ENCODE data around the gene RHOBTB1. TPM values are rescaled to one million over a fixed set of nuclear protein-coding genes. Genes with fewer than 3 reads are reported as not detected.

The RHOBTB1 gene
- total and polyA plus RNA-seq, 2 experiments from 2014 or later = 4.6 to 13.2 TPM

DNA sequence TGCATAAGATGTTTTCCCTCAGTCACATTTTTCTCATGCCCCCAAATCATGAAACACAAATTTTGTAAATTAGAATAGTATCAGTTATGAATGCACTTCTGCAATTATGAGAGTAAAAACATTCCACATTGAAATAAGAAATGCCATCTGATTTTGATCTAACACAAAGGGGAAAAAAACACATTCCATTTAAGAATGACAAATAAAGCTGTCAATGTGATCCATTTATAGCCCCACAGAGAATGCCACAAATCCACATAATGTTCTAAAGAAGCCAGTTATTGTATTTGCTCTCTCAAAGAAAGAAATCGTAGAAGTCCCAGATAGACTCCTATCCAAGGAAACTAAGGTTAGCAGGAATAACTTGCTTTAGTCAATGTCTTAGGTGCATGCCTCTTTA, 48.7 kb upstream of the RHOBTB1 start (continued):
- TF ChIP-seq, protein P1, sequence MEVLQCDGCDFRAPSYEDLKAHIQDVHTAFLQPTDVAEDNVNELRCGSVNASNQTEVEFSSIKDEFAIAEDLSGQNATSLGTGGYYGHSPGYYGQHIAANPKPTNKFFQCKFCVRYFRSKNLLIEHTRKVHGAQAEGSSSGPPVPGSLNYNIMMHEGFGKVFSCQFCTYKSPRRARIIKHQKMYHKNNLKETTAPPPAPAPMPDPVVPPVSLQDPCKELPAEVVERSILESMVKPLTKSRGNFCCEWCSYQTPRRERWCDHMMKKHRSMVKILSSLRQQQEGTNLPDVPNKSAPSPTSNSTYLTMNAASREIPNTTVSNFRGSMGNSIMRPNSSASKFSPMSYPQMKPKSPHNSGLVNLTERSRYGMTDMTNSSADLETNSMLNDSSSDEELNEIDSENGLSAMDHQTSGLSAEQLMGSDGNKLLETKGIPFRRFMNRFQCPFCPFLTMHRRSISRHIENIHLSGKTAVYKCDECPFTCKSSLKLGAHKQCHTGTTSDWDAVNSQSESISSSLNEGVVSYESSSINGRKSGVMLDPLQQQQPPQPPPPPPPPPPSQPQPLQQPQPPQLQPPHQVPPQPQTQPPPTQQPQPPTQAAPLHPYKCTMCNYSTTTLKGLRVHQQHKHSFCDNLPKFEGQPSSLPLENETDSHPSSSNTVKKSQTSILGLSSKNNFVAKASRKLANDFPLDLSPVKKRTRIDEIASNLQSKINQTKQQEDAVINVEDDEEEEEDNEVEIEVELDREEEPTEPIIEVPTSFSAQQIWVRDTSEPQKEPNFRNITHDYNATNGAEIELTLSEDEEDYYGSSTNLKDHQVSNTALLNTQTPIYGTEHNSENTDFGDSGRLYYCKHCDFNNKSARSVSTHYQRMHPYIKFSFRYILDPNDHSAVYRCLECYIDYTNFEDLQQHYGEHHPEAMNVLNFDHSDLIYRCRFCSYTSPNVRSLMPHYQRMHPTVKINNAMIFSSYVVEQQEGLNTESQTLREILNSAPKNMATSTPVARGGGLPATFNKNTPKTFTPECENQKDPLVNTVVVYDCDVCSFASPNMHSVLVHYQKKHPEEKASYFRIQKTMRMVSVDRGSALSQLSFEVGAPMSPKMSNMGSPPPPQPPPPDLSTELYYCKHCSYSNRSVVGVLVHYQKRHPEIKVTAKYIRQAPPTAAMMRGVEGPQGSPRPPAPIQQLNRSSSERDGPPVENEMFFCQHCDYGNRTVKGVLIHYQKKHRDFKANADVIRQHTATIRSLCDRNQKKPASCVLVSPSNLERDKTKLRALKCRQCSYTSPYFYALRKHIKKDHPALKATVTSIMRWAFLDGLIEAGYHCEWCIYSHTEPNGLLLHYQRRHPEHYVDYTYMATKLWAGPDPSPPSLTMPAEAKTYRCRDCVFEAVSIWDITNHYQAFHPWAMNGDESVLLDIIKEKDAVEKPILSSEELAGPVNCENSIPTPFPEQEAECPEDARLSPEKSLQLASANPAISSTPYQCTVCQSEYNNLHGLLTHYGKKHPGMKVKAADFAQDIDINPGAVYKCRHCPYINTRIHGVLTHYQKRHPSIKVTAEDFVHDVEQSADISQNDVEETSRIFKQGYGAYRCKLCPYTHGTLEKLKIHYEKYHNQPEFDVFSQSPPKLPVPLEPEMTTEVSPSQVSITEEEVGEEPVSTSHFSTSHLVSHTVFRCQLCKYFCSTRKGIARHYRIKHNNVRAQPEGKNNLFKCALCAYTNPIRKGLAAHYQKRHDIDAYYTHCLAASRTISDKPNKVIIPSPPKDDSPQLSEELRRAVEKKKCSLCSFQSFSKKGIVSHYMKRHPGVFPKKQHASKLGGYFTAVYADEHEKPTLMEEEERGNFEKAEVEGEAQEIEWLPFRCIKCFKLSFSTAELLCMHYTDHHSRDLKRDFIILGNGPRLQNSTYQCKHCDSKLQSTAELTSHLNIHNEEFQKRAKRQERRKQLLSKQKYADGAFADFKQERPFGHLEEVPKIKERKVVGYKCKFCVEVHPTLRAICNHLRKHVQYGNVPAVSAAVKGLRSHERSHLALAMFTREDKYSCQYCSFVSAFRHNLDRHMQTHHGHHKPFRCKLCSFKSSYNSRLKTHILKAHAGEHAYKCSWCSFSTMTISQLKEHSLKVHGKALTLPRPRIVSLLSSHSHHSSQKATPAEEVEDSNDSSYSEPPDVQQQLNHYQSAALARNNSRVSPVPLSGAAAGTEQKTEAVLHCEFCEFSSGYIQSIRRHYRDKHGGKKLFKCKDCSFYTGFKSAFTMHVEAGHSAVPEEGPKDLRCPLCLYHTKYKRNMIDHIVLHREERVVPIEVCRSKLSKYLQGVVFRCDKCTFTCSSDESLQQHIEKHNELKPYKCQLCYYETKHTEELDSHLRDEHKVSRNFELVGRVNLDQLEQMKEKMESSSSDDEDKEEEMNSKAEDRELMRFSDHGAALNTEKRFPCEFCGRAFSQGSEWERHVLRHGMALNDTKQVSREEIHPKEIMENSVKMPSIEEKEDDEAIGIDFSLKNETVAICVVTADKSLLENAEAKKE (CRISPR knock-in tag; IDR thresholded peaks at IDR 0.05) = no peak
- TF ChIP-seq, protein P2, sequence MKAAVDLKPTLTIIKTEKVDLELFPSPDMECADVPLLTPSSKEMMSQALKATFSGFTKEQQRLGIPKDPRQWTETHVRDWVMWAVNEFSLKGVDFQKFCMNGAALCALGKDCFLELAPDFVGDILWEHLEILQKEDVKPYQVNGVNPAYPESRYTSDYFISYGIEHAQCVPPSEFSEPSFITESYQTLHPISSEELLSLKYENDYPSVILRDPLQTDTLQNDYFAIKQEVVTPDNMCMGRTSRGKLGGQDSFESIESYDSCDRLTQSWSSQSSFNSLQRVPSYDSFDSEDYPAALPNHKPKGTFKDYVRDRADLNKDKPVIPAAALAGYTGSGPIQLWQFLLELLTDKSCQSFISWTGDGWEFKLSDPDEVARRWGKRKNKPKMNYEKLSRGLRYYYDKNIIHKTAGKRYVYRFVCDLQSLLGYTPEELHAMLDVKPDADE (IDR thresholded peaks at IDR 0.05) = no peak
- TF ChIP-seq EZH2phosphoT487 (IDR thresholded peaks at IDR 0.05; ENCODE audit: unreplicated experiment) = no peak
- TF ChIP-seq POLR2AphosphoS5 (IDR thresholded peaks at IDR 0.05; ENCODE audit: low read depth) = no peak

DNA sequence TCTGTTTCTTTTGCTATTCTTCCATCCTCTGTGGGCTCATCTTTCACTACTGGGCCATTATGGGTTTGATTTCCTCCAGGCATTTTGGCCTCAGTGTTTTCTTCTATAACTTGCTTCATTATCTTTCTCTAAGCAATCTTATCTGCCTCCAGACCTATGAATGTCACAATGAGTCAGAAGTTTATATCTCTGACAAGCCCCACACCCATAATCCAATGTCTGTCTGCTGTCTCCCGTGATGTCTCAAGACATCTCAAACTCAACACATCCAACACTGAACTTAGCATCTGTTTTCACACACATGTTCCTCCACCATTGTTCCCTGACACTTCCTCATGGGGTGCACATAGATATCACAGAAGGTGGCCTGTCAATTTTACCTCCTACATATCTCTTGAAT, 46.7 kb upstream of the RHOBTB1 start:
- Mint-ChIP-seq H3K27ac (no peak overlapping the region), H3K4me3 (no peak overlapping the region), H3K36me3 (ENCODE audit: low read depth) (no peaks in the 10 kb centered on the region; the same call in 2 of the 3 replicates), H3K27me3 (ENCODE audit: insufficient read depth, low read depth, poor library complexity) (peaks cover 2% of the 10 kb centered on the region), H3K9me3 (peaks cover 6% of the 10 kb centered on the region), H3K4me1 (peaks cover 10% of the 10 kb centered on the region)
- Histone ChIP-seq H3K36me3 (ENCODE audit: insufficient read depth) (no peaks in the 10 kb centered on the region), H3K4me3 (no peak overlapping the region), H3K27ac (ENCODE audit: low read depth) (no peak overlapping the region), H3K27me3 (ENCODE audit: insufficient read depth) (no peaks in the 10 kb centered on the region), H3K4me1 (ENCODE audit: insufficient read depth) (peaks cover 7% of the 10 kb centered on the region; the same call in 1 of the 2 replicates), H3K9me2 (ENCODE audit: insufficient read depth) (peaks cover 8% of the 10 kb centered on the region; the same call in 1 of the 2 replicates), H2AFZ (no peak overlapping the region), H4K20me1 (replicated peaks; ENCODE audit: insufficient read depth) (no peaks in the 10 kb centered on the region), H3F3A (replicated peaks; ENCODE audit: low read depth) (no peaks in the 10 kb centered on the region), H3K4me2 (no peak overlapping the region), H3K79me2 (replicated peaks; ENCODE audit: insufficient read depth) (no peaks in the 10 kb centered on the region)
- DNase-seq (ENCODE audit: low spot score) (no peak), ATAC-seq (no peak)
- no peak for TF ChIP-seq NANOG (IDR thresholded peaks at IDR 0.05; ENCODE audit: borderline replicate concordance)
- TF ChIP-seq, protein P3, sequence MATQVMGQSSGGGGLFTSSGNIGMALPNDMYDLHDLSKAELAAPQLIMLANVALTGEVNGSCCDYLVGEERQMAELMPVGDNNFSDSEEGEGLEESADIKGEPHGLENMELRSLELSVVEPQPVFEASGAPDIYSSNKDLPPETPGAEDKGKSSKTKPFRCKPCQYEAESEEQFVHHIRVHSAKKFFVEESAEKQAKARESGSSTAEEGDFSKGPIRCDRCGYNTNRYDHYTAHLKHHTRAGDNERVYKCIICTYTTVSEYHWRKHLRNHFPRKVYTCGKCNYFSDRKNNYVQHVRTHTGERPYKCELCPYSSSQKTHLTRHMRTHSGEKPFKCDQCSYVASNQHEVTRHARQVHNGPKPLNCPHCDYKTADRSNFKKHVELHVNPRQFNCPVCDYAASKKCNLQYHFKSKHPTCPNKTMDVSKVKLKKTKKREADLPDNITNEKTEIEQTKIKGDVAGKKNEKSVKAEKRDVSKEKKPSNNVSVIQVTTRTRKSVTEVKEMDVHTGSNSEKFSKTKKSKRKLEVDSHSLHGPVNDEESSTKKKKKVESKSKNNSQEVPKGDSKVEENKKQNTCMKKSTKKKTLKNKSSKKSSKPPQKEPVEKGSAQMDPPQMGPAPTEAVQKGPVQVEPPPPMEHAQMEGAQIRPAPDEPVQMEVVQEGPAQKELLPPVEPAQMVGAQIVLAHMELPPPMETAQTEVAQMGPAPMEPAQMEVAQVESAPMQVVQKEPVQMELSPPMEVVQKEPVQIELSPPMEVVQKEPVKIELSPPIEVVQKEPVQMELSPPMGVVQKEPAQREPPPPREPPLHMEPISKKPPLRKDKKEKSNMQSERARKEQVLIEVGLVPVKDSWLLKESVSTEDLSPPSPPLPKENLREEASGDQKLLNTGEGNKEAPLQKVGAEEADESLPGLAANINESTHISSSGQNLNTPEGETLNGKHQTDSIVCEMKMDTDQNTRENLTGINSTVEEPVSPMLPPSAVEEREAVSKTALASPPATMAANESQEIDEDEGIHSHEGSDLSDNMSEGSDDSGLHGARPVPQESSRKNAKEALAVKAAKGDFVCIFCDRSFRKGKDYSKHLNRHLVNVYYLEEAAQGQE (IDR thresholded peaks at IDR 0.05; ENCODE audit: unreplicated experiment) = no peak
- no peak for TF ChIP-seq ZNF331 (CRISPR knock-in tag; IDR thresholded peaks at IDR 0.05; ENCODE audit: low read depth)
- TF ChIP-seq POLR2AphosphoS5 (IDR thresholded peaks at IDR 0.05; ENCODE audit: low read depth) = no peak
- no peak for TF ChIP-seq ZNF114 (CRISPR knock-in tag; IDR thresholded peaks at IDR 0.05)
- no peak for TF ChIP-seq EZH2phosphoT487 (IDR thresholded peaks at IDR 0.05; ENCODE audit: unreplicated experiment)

All from GM23338 (cell line).